ENCODE data around the gene SIL1.
"Not testable (repeated sequence)": the region's sequence is repeated elsewhere in the genome, so short reads cannot be mapped to it uniquely, and the experiment has no call there.

Gene SIL1

GRCh38 chr5:139113892-139114291 is 84.3 kb downstream of the SIL1 start:
- in situ Hi-C loops (cut with MboI; ENCODE audit: low sequenced_read_pairs) = no loop called here

- in situ Hi-C loops (cut with MboI; ENCODE audit: low sequenced_read_pairs) = not testable (repeated sequence)
Observed at GRCh38 chr5:139112362-139112761, 85.8 kb downstream of the SIL1 start.

GRCh38 chr5:139110526-139111168 is 87.5 kb downstream of the SIL1 start:
- in situ Hi-C loops (cut with MboI; ENCODE audit: low sequenced_read_pairs) = no loop called here

GRCh38 chr5:139108063-139108824 is 89.9 kb downstream of the SIL1 start:
- in situ Hi-C loops (cut with MboI; ENCODE audit: low sequenced_read_pairs) = no loop called here

- in situ Hi-C loops (cut with MboI; ENCODE audit: low sequenced_read_pairs) = no loop called here
Observed at GRCh38 chr5:139105621-139106071, 92.5 kb downstream of the SIL1 start.

- in situ Hi-C loops (cut with MboI; ENCODE audit: low sequenced_read_pairs) = no loop called here
Observed at GRCh38 chr5:139104577-139105276, 93.4 kb downstream of the SIL1 start.

- in situ Hi-C loops (cut with MboI; ENCODE audit: low sequenced_read_pairs) = no loop called here
Observed at GRCh38 chr5:139103762-139104161, 94.4 kb downstream of the SIL1 start.

- in situ Hi-C loops (cut with MboI; ENCODE audit: low sequenced_read_pairs) = no loop called here
Observed at GRCh38 chr5:139100825-139101224, 97.3 kb downstream of the SIL1 start.

- in situ Hi-C loops (cut with MboI; ENCODE audit: low sequenced_read_pairs) = no loop called here
Observed at GRCh38 chr5:139094154-139095131, 103.7 kb downstream of the SIL1 start.

GRCh38 chr5:139092741-139093343 is 105.3 kb downstream of the SIL1 start:
- in situ Hi-C loops (cut with MboI; ENCODE audit: low sequenced_read_pairs) = no loop called here

- in situ Hi-C loops (cut with MboI; ENCODE audit: low sequenced_read_pairs) = no loop called here
Observed at GRCh38 chr5:139091439-139092156, 106.6 kb downstream of the SIL1 start.

GRCh38 chr5:139090581-139090980 is 107.6 kb downstream of the SIL1 start:
- in situ Hi-C loops (cut with MboI; ENCODE audit: low sequenced_read_pairs) = no loop called here

GRCh38 chr5:139088024-139088423 is 110.1 kb downstream of the SIL1 start:
- in situ Hi-C loops (cut with MboI; ENCODE audit: low sequenced_read_pairs) = no loop called here

- in situ Hi-C loops (cut with MboI; ENCODE audit: low sequenced_read_pairs) = no loop called here
Observed at GRCh38 chr5:139082813-139083498, 115.2 kb downstream of the SIL1 start.

- in situ Hi-C loops (cut with MboI; ENCODE audit: low sequenced_read_pairs) = no loop called here
Observed at GRCh38 chr5:139079991-139080610, 118.1 kb downstream of the SIL1 start.

GRCh38 chr5:139079225-139079990 is 118.8 kb downstream of the SIL1 start:
- in situ Hi-C loops (cut with MboI; ENCODE audit: low sequenced_read_pairs) = no loop called here

GRCh38 chr5:139078345-139078744 is 119.8 kb downstream of the SIL1 start:
- in situ Hi-C loops (cut with MboI; ENCODE audit: low sequenced_read_pairs) = no loop called here

- in situ Hi-C loops (cut with MboI; ENCODE audit: low sequenced_read_pairs) = no loop called here
Observed at GRCh38 chr5:139077899-139078298, 120.3 kb downstream of the SIL1 start.
